ENCODE data around the gene LRRC56. TPM values are rescaled to one million over a fixed set of nuclear protein-coding genes. Genes with fewer than 3 reads are reported as not detected.

LRRC56 gene
- total RNA-seq, 1 experiment from 2014 or later: 3.4 TPM

- TF ChIP-seq CTCF (conservative IDR thresholded peaks at IDR 0.05): no peak
- Histone ChIP-seq H3K56ac (ENCODE audit: insufficient read length, low read depth, low read length) (no peak overlapping the region), H3K18ac (ENCODE audit: insufficient read length, low read depth, low read length) (no peak overlapping the region), H4K8ac (replicated peaks; ENCODE audit: insufficient read length, low read depth, low read length) (no peak overlapping the region), H3K23me2 (ENCODE audit: insufficient read length, low read depth, low read length, poor library complexity, severe bottlenecking) (peaks cover 14% of the 10 kb centered on the region), H2BK12ac (ENCODE audit: insufficient read length, low read depth, low read length) (no peak overlapping the region), H2BK20ac (ENCODE audit: low read depth, low read length, poor library complexity, severe bottlenecking) (no peak overlapping the region), H4K91ac (ENCODE audit: insufficient read length, low read depth, low read length) (no peak overlapping the region), H3K4ac (ENCODE audit: low read depth, low read length) (no peak overlapping the region), H3K27me3 (ENCODE audit: insufficient read depth, low read length) (no peaks in the 10 kb centered on the region; the same call in 1 of the 2 replicates), H3K9ac (ENCODE audit: extremely low read depth, insufficient read length, low read length) (no peak overlapping the region), H3K4me1 (ENCODE audit: insufficient read depth, low read length) (no peaks in the 10 kb centered on the region), H2BK120ac (ENCODE audit: low read depth, low read length, poor library complexity, severe bottlenecking) (no peak overlapping the region), H4K20me1 (ENCODE audit: control insufficient read depth, insufficient read depth, insufficient read length) (no peaks in the 10 kb centered on the region), H3K9me3 (ENCODE audit: control insufficient read depth, low read depth, low read length) (no peaks in the 10 kb centered on the region), H3K4me2 (ENCODE audit: insufficient read depth, insufficient read length, low read length) (no peak overlapping the region), H2BK15ac (ENCODE audit: low read depth, low read length) (no peak overlapping the region), H2AK5ac (ENCODE audit: insufficient read length, low read length) (no peak overlapping the region), H4K5ac (ENCODE audit: insufficient read length, low read depth, low read length) (no peak overlapping the region), H3K79me1 (ENCODE audit: insufficient read depth, low read depth, low read length, poor library complexity, severe bottlenecking) (no peaks in the 10 kb centered on the region), H3K79me2 (ENCODE audit: insufficient read depth, low read length) (peaks cover under 1% of the 10 kb centered on the region; the same call in 1 of the 2 replicates), H3K14ac (ENCODE audit: insufficient read depth, low read length) (no peak overlapping the region), H3K27ac (ENCODE audit: insufficient read length, low read depth, low read length) (no peak overlapping the region), H3T11ph (ENCODE audit: low read length) (no peak overlapping the region), H2BK5ac (ENCODE audit: insufficient read length, low read length) (no peak overlapping the region), H2AFZ (ENCODE audit: low read length) (no peak overlapping the region), H3K23ac (ENCODE audit: insufficient read length, low read depth, low read length) (no peak overlapping the region)
- H3K9me3 Mint-ChIP-seq: 0 out of 5 replicates have a peak, but pooled peaks cover 0 to 2% of the 10 kb centered on the region in 2 experiments
- H3K27ac Mint-ChIP-seq: no peak overlapping the region; a peak in 1 of 7 replicates
- WGBS (ENCODE audit: extremely low coverage, insufficient read length, low lambda C conversion rate): no CpG with 5 or more reads among the region's 8 CpGs
- H3K4me3 Mint-ChIP-seq: peak overlapping the region in 1 of 2 experiments; percentile 1; a peak in 1 of 5 replicates
- no peaks in the 10 kb centered on the region; a peak in 3 of 7 replicates for H3K36me3 Mint-ChIP-seq (ENCODE audit: insufficient read depth in 1 of 3, low read depth in 3 of 3)
- no peak for DNase-seq
- H3K4me1 Mint-ChIP-seq: peaks cover 30 to 35% of the 10 kb centered on the region in 2 experiments
- peaks cover 15% of the 10 kb centered on the region for H3K27me3 Mint-ChIP-seq (ENCODE audit: low read depth)
These were observed 34.5 kb downstream of the LRRC56 start for GRCh38 chr11:571802-572185.
